ENCODE data around the gene MBLAC2. TPM values are rescaled to one million over a fixed set of nuclear protein-coding genes. Genes with fewer than 3 reads are reported as not detected.
A peak's percentile ranks its signal among the peaks of the same experiment; 100 is the strongest.

Gene MBLAC2
- total and polyA plus RNA-seq, 2 donors (not counting 1 experiment from before 2014, with no cell fraction given): 3.8 to 13.3 TPM

GRCh38 chr5:90408571-90409317 lies 65.8 kb downstream of the MBLAC2 start:
- H3K4me2 ChIP-seq (replicated peaks; ENCODE audit: low read depth, low read length, poor library complexity, severe bottlenecking): peak overlapping the region; percentile 88
- Mint-ChIP-seq H3K4me3 (no peak overlapping the region), H3K27me3 (no peaks in the 10 kb centered on the region), H3K4me1 (peaks cover 5% of the 10 kb centered on the region), H3K27ac (no peak overlapping the region), H3K9me3 (ENCODE audit: insufficient read depth) (no peaks in the 10 kb centered on the region)
- no peak for ATAC-seq (ENCODE audit: low read depth)
- H3K79me2 ChIP-seq (ENCODE audit: control insufficient read depth, insufficient read depth, low read length): peaks cover 15% of the 10 kb centered on the region
- no peaks in the 10 kb centered on the region for H3K9me3 ChIP-seq (ENCODE audit: control extremely low read depth in 1 of 3, control insufficient read depth in 2 of 3, insufficient read depth in 1 of 3, low read length in 2 of 3)
- H3K9ac ChIP-seq (ENCODE audit: low read length): peak overlapping the region; percentile 99
- H4K20me1 ChIP-seq (ENCODE audit: control insufficient read depth, insufficient read depth, low read length, poor library complexity, severe bottlenecking): no peaks in the 10 kb centered on the region
- CTCF ChIA-PET: interaction anchor here (1.6 to 3.5 kb wide), 3 partner anchors 65 to 121 kb away, joined by 6 to 21 read pairs (median 9); partner anchors contain the start of genes LYSMD3, MBLAC2 and POLR3G
- POLR2A ChIA-PET: interaction anchor here (0.5 to 1.9 kb wide), 3 partner anchors 66 to 1715 kb away, joined by 3 to 11 read pairs (median 3); partner anchors contain the start of genes ARRDC3, MBLAC2 and POLR3G
- H3K27me3 ChIP-seq (replicated peaks in 1 of 4; ENCODE audit: control extremely low read depth in 1 of 4, control insufficient read depth in 3 of 4, insufficient read depth in 4 of 4, low read length in 3 of 4): no peaks in the 10 kb centered on the region
- WGBS (ENCODE audit: insufficient coverage): 12% methylated on average over 8 of the region's 14 CpGs
- peaks cover 7 to 12% of the 10 kb centered on the region in 2 experiments for H3K36me3 ChIP-seq (replicated peaks in 1 of 2; ENCODE audit: control extremely low read depth in 1 of 2, control insufficient read depth in 1 of 2, extremely low read depth in 1 of 2, insufficient read depth in 2 of 2, low read length in 1 of 2)
- peaks cover 11 to 12% of the 10 kb centered on the region in 2 donors for H3K4me1 ChIP-seq (ENCODE audit: control insufficient read depth in 2 of 2, insufficient read depth in 2 of 2, low read length in 2 of 2)
- peak overlapping the region; percentile 100 for H2AFZ ChIP-seq (ENCODE audit: insufficient read depth, low read depth, low read length, poor library complexity, severe bottlenecking)
- no peak for TF ChIP-seq EZH2 (IDR thresholded peaks at IDR 0.05; ENCODE audit: borderline replicate concordance, insufficient read depth, low read depth, low read length, poor library complexity, severe bottlenecking)
- TF ChIP-seq CTCF (IDR thresholded peaks at IDR 0.05): no peak
- no peak for DNase-seq
- intact Hi-C loops (cut with micrococcal nuclease): loop anchor here (1.0 to 10.0 kb wide), 4 partner anchors 66 to 1676 kb away; partner anchors contain the start of genes LYSMD3, MBLAC2, MEF2C and POLR3G
- H3K4me3 ChIP-seq (ENCODE audit: control extremely low read depth in 1 of 5, extremely low read depth in 1 of 5, insufficient read depth in 1 of 5, low read depth in 2 of 5, low read length in 4 of 5): peak overlapping the region; percentile 90 to 100 (median 98)
- H3K27ac ChIP-seq (ENCODE audit: low read length in 2 of 2): peak overlapping the region; percentile 89 to 91

Other genes starting within 250 kb of the MBLAC2 start
- gene CETN3, start 65.0 kb downstream of the MBLAC2 start, total RNA-seq: 17.0 and 18.0 TPM in 2 replicates
- gene CETN3, start 65.0 kb downstream of the MBLAC2 start, polyA plus RNA-seq: 1.5 and 3.2 TPM in 2 replicates
- gene POLR3G, start 93 bp upstream of the MBLAC2 start, total RNA-seq: 2.0 and 2.3 TPM in 2 replicates
- 0.52 and 0.76 TPM in 2 replicates for gene POLR3G, start 93 bp upstream of the MBLAC2 start, polyA plus RNA-seq
- gene LYSMD3, start 54.8 kb upstream of the MBLAC2 start, total RNA-seq: 23.7 and 25.2 TPM in 2 replicates
- gene LYSMD3, start 54.8 kb upstream of the MBLAC2 start, polyA plus RNA-seq: 6.0 and 14.4 TPM in 2 replicates
- 0.10 TPM in 1 of 2 replicates, not detected in the other for gene ADGRV1, start 84.0 kb upstream of the MBLAC2 start, total RNA-seq
- 0.07 TPM in 1 of 2 replicates, not detected in the other for gene ADGRV1, start 84.0 kb upstream of the MBLAC2 start, polyA plus RNA-seq

Measured in B cell (primary cell).